K562 (cell line): Measurements from ENCODE around the gene SMS. TPM values are rescaled to one million over a fixed set of nuclear protein-coding genes. Genes with fewer than 3 reads are reported as not detected.

Experiments used
- ATAC-seq: fragments of 200-7000 bp; cut with Tn5 transposase; 3 replicates; pipeline ENCODE4 v1.9.1; 2020; ENCODE audit warnings: moderate library complexity
- BruUV-seq: library from RNA; stranded (reverse); fragments of 400-500 nt; replicated peaks from 2 replicates; lab custom pipeline; 2021; lab: Mats Ljungman, UMichigan
- CTCF ChIA-PET: fragments of 300-600 bp; formaldehyde crosslinking; extraction: SDS; loops from one replicate; lab custom pipeline; 2021; ENCODE audit warnings: low intra/inter-chr PET ratio; lab: Yijun Ruan, JAX
- POLR2A ChIA-PET: fragments of 300-600, 350-650 bp; sonication (Branson Sonifier 250); formaldehyde crosslinking; extraction: SDS; loops from one replicate; lab custom pipeline; 2021; ENCODE audit warnings: antibody characterized with exemption, inconsistent platforms; lab: Yijun Ruan, JAX
- DNase-seq, 4 experiments: peaks; one replicate each; pipeline versions ENCODE4 v3.0.0 to v3.0.0-alpha.2; 2011 to 2018; ENCODE audit warnings: low spot score in 3 of 4, mixed read lengths in 3 of 4; ENCODE audit errors: extremely low read depth in 1 of 4
- FAIRE-seq: peaks from 2 replicates; lab custom pipeline; 2011; peaks lifted over from hg19 to GRCh38; lab: Jason Lieb, UNC
- H2AFZ ChIP-seq: 2 replicates; pipeline ENCODE4 v1.6.0; 2011; ENCODE audit warnings: low read depth, low read length, control low read depth, inconsistent platforms
- H3K27ac ChIP-seq: fragments of 200-600 bp; 3 replicates; pipeline ENCODE4 v1.8.0; 2011; ENCODE audit warnings: low read depth, mild to moderate bottlenecking, control low read depth, inconsistent platforms, low read length, moderate library complexity, mixed read lengths; ENCODE audit errors: extremely low read depth
- H3K27me3 ChIP-seq, 2 experiments: fragments of 300-600 bp in 1 of 2; 2 replicates in 1 of 2; 3 replicates in 1 of 2; pipeline versions ENCODE4 v1.6.0 to v1.8.0; 2011; ENCODE audit warnings: inconsistent platforms in 2 of 2, low read length in 2 of 2, mild to moderate bottlenecking in 1 of 2, mixed read lengths in 1 of 2, moderate library complexity in 1 of 2; ENCODE audit not compliant: control insufficient read depth in 2 of 2, insufficient read depth in 2 of 2
- H3K36me3 ChIP-seq: fragments of 300-600 bp; 3 replicates; pipeline ENCODE4 v1.8.0; 2011; ENCODE audit warnings: mild to moderate bottlenecking, low read length, inconsistent platforms; ENCODE audit not compliant: control insufficient read depth, insufficient read depth
- H3K4me1 ChIP-seq, 2 experiments: fragments of 200-600 bp in 1 of 2; replicated peaks in 1 of 2; 2 replicates in 1 of 2; 3 replicates in 1 of 2; pipeline versions ENCODE4 v1.5.1 to v1.8.0; 2011; ENCODE audit warnings: inconsistent platforms in 2 of 2, low read length in 2 of 2, mild to moderate bottlenecking in 1 of 2, mixed read lengths in 1 of 2, moderate library complexity in 1 of 2; ENCODE audit not compliant: control insufficient read depth in 2 of 2, insufficient read depth in 2 of 2
- H3K4me2 ChIP-seq: 2 replicates; pipeline ENCODE4 v1.6.1; 2011; ENCODE audit warnings: low read length, control low read depth, inconsistent platforms, mixed read lengths; ENCODE audit not compliant: insufficient read depth
- H3K4me3 ChIP-seq: fragments of 200-600 bp; sonication (generic), shearing (Covaris generic); 2 replicates; pipeline ENCODE4 v1.5.1; 2016; ENCODE audit warnings: control low read depth, inconsistent platforms
- H3K79me2 ChIP-seq: fragments of 200-600 bp; 3 replicates; pipeline ENCODE4 v1.8.0; 2011; ENCODE audit warnings: low read length, inconsistent platforms; ENCODE audit not compliant: control insufficient read depth, insufficient read depth
- H3K9ac ChIP-seq, 2 experiments: 2 replicates each; pipeline versions ENCODE4 v1.6.0 to v1.6.1; 2011; ENCODE audit warnings: low read depth in 2 of 2, low read length in 2 of 2, control low read depth in 1 of 2, inconsistent platforms in 1 of 2, mild to moderate bottlenecking in 1 of 2, mixed read lengths in 1 of 2; ENCODE audit not compliant: insufficient read depth in 1 of 2
- H3K9me1 ChIP-seq: one replicate; pipeline ENCODE4 v1.6.0; 2011; ENCODE audit warnings: inconsistent platforms, mild to moderate bottlenecking, low read length, moderate library complexity; ENCODE audit not compliant: control insufficient read depth, insufficient read depth
- H3K9me3 ChIP-seq: replicated peaks from 2 replicates; pipeline ENCODE4 v1.5.1; 2011; ENCODE audit warnings: low read depth, low read length, inconsistent platforms; ENCODE audit not compliant: control insufficient read depth, insufficient read depth
- H4K20me1 ChIP-seq: replicated peaks from 2 replicates; pipeline ENCODE4 v1.6.1; 2011; ENCODE audit warnings: low read length, inconsistent platforms, mixed read lengths; ENCODE audit not compliant: control insufficient read depth, insufficient read depth
- LEF1 ChIP-seq: fragments of 450-650 bp; IDR thresholded peaks from 2 replicates; pipeline ENCODE4 v1.6.1; 2016; ENCODE audit warnings: mild to moderate bottlenecking
- MEIS2 ChIP-seq: fragments of 450-650 bp; IDR thresholded peaks from 2 replicates; pipeline ENCODE4 v1.6.1; 2014; ENCODE audit warnings: mild to moderate bottlenecking; ENCODE audit not compliant: partially characterized antibody
- PBX2 ChIP-seq, 2 experiments: IDR thresholded peaks in 1 of 2; conservative IDR thresholded peaks in 1 of 2; 2 replicates each; pipeline ENCODE4 v1.6.1; 2016; ENCODE audit warnings: low read depth in 2 of 2, mild to moderate bottlenecking in 1 of 2, missing compliant biosample characterization in 1 of 2, missing genetic modification characterization in 1 of 2, moderate library complexity in 1 of 2
- TCFL5 ChIP-seq: fragments of 250-450 bp; sonication (Bioruptor Pico); conservative IDR thresholded peaks from 2 replicates; pipeline ENCODE4 v1.6.1; 2021; ENCODE audit warnings: mild to moderate bottlenecking, moderate library complexity, matching md5 sums
- ZNF668 ChIP-seq: fragments of 250-450 bp; sonication (Bioruptor Pico); IDR thresholded peaks from 2 replicates; pipeline ENCODE4 v1.8.0; 2022; ENCODE audit warnings: mild to moderate bottlenecking, inconsistent platforms
- WGBS: fragments of 100-300 bp; shearing (Covaris generic); methylation state at CpG from one replicate; pipeline ENCODE4 v1.1.6; 2016; ENCODE audit warnings: low coverage, mixed read lengths; ENCODE audit not compliant: insufficient coverage; ENCODE audit errors: missing lambda C conversion rate; 5-methylcytosine and 5-hydroxymethylcytosine counted together
- in situ Hi-C: fragments of 300-500 bp; cut with MboI; formaldehyde crosslinking; loops from 4 replicates; pipeline ENCODE4 v1.15.0; 2018; ENCODE audit warnings: inconsistent platforms, mixed read lengths
- intact Hi-C: fragments of 100-400 bp; cut with micrococcal nuclease; formaldehyde crosslinking; loops from 2 replicates; pipeline ENCODE4 v1.14.2; 2022
- polyA plus RNA-seq, 8 experiments: library from polyadenylated mRNA; depleted of rRNA in 4 of 8; stranded (reverse) in 5 of 8; unstranded in 3 of 8; fragments of >200 nt; fragmentation: Nextera tagmentation in 2 of 8; fragmentation: Illumina TruSeq in 1 of 8; extraction: Ambion mirVana in 2 of 8; extraction: Trizol in 1 of 8; gene quantifications; 2 replicates each; pipeline versions ENCODE4 v1.2.1 to v1.2.3, GENCODE V29; 2011 to 2014; ENCODE audit warnings: inconsistent platforms in 1 of 8, missing spikeins in 1 of 8
- total RNA-seq, 7 experiments: library from RNA; depleted of rRNA in 6 of 7; stranded (reverse); fragments of >200 nt in 6 of 7; fragmentation: Illumina TruSeq in 2 of 7; extraction: Trizol in 2 of 7; gene quantifications; 2 replicates each; pipeline versions ENCODE4 v1.2.1 to v1.2.3, GENCODE V29; 2011 to 2021; ENCODE audit warnings: low replicate concordance in 1 of 7

Gene SMS
- total and polyA plus RNA-seq, 9 of the 15 experiments (the other 6 are each of a cell fraction or from before 2014, with no cell fraction given), result 71.1 to 193 (median 152) TPM

GRCh38 chrX:21907260-21907659 is 33.2 kb upstream of the SMS start:
- Histone ChIP-seq H3K4me3 (no peak overlapping the region), H4K20me1 (no peaks in the 10 kb centered on the region), H3K79me2 (no peaks in the 10 kb centered on the region), H2AFZ (no peak overlapping the region), H3K9me1 (no peaks in the 10 kb centered on the region), H3K27me3 (no peaks in the 10 kb centered on the region), H3K27ac (no peak overlapping the region), H3K36me3 (no peaks in the 10 kb centered on the region), H3K9me3 (no peaks in the 10 kb centered on the region), H3K4me1 (no peaks in the 10 kb centered on the region), H3K9ac (no peak overlapping the region), H3K4me2 (no peak overlapping the region)
- no peak for FAIRE-seq
- ATAC-seq, result no peak
- CTCF ChIA-PET, result no interaction called here
- POLR2A ChIA-PET, result no interaction called here
- no TSS peak for BruUV-seq
- in situ Hi-C loops (no loop called here), intact Hi-C loops (no loop called here)
- 0% methylated on average over 1 of the region's 1 CpG for WGBS
- no peak for DNase-seq
- TF ChIP-seq PBX2 (CRISPR knock-in tag; IDR thresholded peaks at IDR 0.05; ENCODE audit: low read depth) (no peak), PBX2 (tag; conservative IDR thresholded peaks at IDR 0.05; ENCODE audit: low read depth) (peak; percentile 42; the same call in 1 of the 2 replicates), MEIS2 (peak; percentile 37), LEF1 (no peak), ZNF668 (no peak), TCFL5 (CRISPR knock-in tag) (no peak)
- TF ChIP-seq, all 486 proteins: peak for 2
